Effector memory CD4-positive, alpha-beta T cell (primary cell): ENCODE measurements around the gene PAAF1.
"Not testable (repeated sequence)": the region's sequence is repeated elsewhere in the genome, so short reads cannot be mapped to it uniquely, and the experiment has no call there.

Source experiments
- DNase-seq, 3 donors: peaks; one replicate each; pipeline ENCODE4 v3.0.0-alpha.2; 2020
- H3K27ac ChIP-seq: 2 replicates; pipeline ENCODE4 v1.7.0; 2013; ENCODE audit warnings: mild to moderate bottlenecking, low read length, moderate library complexity; ENCODE audit not compliant: insufficient read depth, poor library complexity, severe bottlenecking
- H3K27me3 ChIP-seq: replicated peaks from 2 replicates; pipeline ENCODE4 v1.7.0; 2013; ENCODE audit warnings: mild to moderate bottlenecking, low read length; ENCODE audit not compliant: insufficient read depth, control insufficient read depth, poor library complexity, severe bottlenecking
- H3K36me3 ChIP-seq: 2 replicates; pipeline ENCODE4 v1.7.0; 2013; ENCODE audit warnings: mild to moderate bottlenecking, low read length, moderate library complexity; ENCODE audit not compliant: control insufficient read depth, insufficient read depth
- H3K4me1 ChIP-seq: 2 replicates; pipeline ENCODE4 v1.7.0; 2013; ENCODE audit warnings: low read length, mild to moderate bottlenecking; ENCODE audit not compliant: control insufficient read depth, insufficient read depth, poor library complexity, severe bottlenecking
- H3K4me3 ChIP-seq: 2 replicates; pipeline ENCODE4 v1.7.0; 2013; ENCODE audit warnings: low read length, low read depth, mild to moderate bottlenecking; ENCODE audit not compliant: insufficient read depth, poor library complexity, severe bottlenecking
- H3K9me3 ChIP-seq: 2 replicates; pipeline ENCODE4 v1.7.0; 2013; ENCODE audit warnings: mild to moderate bottlenecking, low read length, moderate library complexity; ENCODE audit not compliant: control insufficient read depth

PAAF1 gene

DNA sequence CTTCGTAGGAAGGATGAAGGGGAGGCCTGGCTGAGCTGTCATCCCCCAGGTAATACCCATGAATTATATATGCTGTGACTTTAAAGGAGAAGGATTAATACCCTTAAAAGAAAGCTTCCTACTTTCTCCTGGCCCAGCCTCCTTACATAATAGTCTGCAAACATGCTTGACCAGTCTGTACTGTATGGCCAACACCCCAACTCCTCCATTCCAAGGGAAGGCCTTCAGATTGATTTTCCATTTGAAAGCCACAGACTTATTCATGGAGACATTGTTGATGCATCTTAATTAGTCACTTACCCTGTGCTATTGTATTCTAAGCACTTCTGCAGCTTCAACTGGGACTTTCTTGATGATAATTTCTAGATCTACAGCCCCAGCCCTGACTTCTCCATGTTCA lies 2.0 kb downstream of the PAAF1 start:
- Histone ChIP-seq H3K4me3 (no peak overlapping the region), H3K9me3 (no peaks in the 10 kb centered on the region), H3K4me1 (peaks cover 24% of the 10 kb centered on the region), H3K27me3 (no peaks in the 10 kb centered on the region), H3K27ac (no peak overlapping the region), H3K36me3 (peaks cover 7% of the 10 kb centered on the region)
- no peak for DNase-seq

DNA sequence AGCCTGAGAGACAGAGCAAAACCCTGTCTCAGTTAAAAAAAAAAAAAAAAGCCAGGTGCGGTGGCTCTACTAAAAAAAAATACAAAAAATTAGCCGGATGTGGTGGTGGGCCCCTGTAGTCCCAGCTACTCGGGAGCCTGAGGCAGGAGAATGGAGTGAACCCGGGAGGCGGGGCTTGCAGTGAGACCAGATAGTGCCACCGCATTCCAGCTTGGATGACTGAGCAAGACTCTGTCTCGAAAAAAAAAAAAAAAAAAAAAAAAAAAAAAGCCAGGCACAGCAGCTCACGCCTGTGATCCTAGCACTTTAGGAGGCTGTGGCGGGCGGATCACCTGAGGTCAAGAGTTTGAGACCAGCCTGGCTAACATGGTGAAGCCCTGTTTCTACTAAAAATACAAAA lies 3.6 kb downstream of the PAAF1 start:
- peaks cover 16% of the 10 kb centered on the region for H3K4me1 ChIP-seq
- H3K36me3 ChIP-seq, DNase-seq, H3K27me3 ChIP-seq, H3K4me3 ChIP-seq, H3K27ac ChIP-seq, H3K9me3 ChIP-seq: not testable (repeated sequence)

GRCh38 chr11:73883856-73884255 lies 7.1 kb downstream of the PAAF1 start:
- Histone ChIP-seq H3K36me3 (peaks cover 12% of the 10 kb centered on the region), H3K4me3 (no peak overlapping the region), H3K27me3 (no peaks in the 10 kb centered on the region), H3K9me3 (no peaks in the 10 kb centered on the region), H3K4me1 (no peaks in the 10 kb centered on the region), H3K27ac (no peak overlapping the region)
- no peak for DNase-seq

DNA sequence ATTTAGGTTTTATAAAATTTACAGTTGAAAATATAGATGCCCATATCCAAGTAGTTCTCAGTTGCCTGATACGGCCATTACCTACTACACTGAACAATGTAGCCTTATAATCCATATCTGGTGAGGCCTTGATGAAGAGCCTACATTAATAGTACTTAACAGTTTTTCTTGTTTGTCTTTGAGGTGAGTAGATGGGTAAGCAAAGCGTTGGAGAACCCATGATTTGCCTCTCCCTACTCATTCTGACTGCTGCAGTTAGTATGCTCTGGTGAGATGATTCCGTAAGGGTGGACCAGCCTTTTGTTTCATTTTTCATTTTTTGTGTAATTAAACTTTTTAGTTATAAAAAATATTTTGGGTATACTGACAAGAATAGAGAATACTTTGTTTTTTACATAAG lies 11.4 kb downstream of the PAAF1 start:
- Histone ChIP-seq H3K36me3 (peaks cover 32% of the 10 kb centered on the region), H3K27ac (no peak overlapping the region), H3K27me3 (no peaks in the 10 kb centered on the region), H3K4me1 (no peaks in the 10 kb centered on the region), H3K4me3 (no peak overlapping the region), H3K9me3 (no peaks in the 10 kb centered on the region)
- DNase-seq, result no peak

- no peak overlapping the region for H3K27ac ChIP-seq
- no peaks in the 10 kb centered on the region for H3K4me1 ChIP-seq
- H3K36me3 ChIP-seq, result peaks cover 29% of the 10 kb centered on the region
- H3K4me3 ChIP-seq, result no peak overlapping the region
- no peaks in the 10 kb centered on the region for H3K27me3 ChIP-seq
- H3K9me3 ChIP-seq, result no peaks in the 10 kb centered on the region
- no peak for DNase-seq
Measured at GRCh38 chr11:73889019-73889418, 12.2 kb downstream of the PAAF1 start.

GRCh38 chr11:73889536-73889935 lies 12.7 kb downstream of the PAAF1 start:
- no peak for DNase-seq

GRCh38 chr11:73893041-73893440 lies 16.2 kb downstream of the PAAF1 start:
- DNase-seq, result no peak
- no peaks in the 10 kb centered on the region for H3K27me3 ChIP-seq
- H3K9me3 ChIP-seq, result no peaks in the 10 kb centered on the region
- no peaks in the 10 kb centered on the region for H3K4me1 ChIP-seq
- H3K36me3 ChIP-seq, result peaks cover 27% of the 10 kb centered on the region
- no peak overlapping the region for H3K27ac ChIP-seq
- H3K4me3 ChIP-seq, result no peak overlapping the region

More at GRCh38 chr11:73889536-73889935, 12.7 kb downstream of the PAAF1 start:
- H3K27me3 ChIP-seq, result no peaks in the 10 kb centered on the region
- no peak overlapping the region for H3K27ac ChIP-seq
- no peaks in the 10 kb centered on the region for H3K4me1 ChIP-seq
- peaks cover 31% of the 10 kb centered on the region for H3K36me3 ChIP-seq
- no peaks in the 10 kb centered on the region for H3K9me3 ChIP-seq
- H3K4me3 ChIP-seq, result no peak overlapping the region

GRCh38 chr11:73894725-73895335 lies 18.0 kb downstream of the PAAF1 start:
- Histone ChIP-seq H3K4me3 (no peak overlapping the region), H3K4me1 (no peaks in the 10 kb centered on the region), H3K27ac (no peak overlapping the region), H3K9me3 (no peaks in the 10 kb centered on the region), H3K36me3 (peaks cover 24% of the 10 kb centered on the region), H3K27me3 (no peaks in the 10 kb centered on the region)
- DNase-seq, result no peak

- Histone ChIP-seq H3K4me1 (no peaks in the 10 kb centered on the region), H3K4me3 (no peak overlapping the region), H3K9me3 (no peaks in the 10 kb centered on the region), H3K27me3 (no peaks in the 10 kb centered on the region), H3K36me3 (peaks cover 14% of the 10 kb centered on the region), H3K27ac (no peak overlapping the region)
- DNase-seq, result no peak
Measured at GRCh38 chr11:73902303-73902702, 25.5 kb downstream of the PAAF1 start.

- no peaks in the 10 kb centered on the region for H3K9me3 ChIP-seq
- DNase-seq, result peak in 1 of 3 donors; percentile 8
Measured at GRCh38 chr11:73907191-73907590, 30.4 kb downstream of the PAAF1 start.

More at GRCh38 chr11:73907191-73907590, 30.4 kb downstream of the PAAF1 start:
- H3K27ac ChIP-seq, result no peak overlapping the region
- peaks cover 21% of the 10 kb centered on the region for H3K36me3 ChIP-seq
- H3K4me1 ChIP-seq, result no peaks in the 10 kb centered on the region
- no peak overlapping the region for H3K4me3 ChIP-seq
- H3K27me3 ChIP-seq, result no peaks in the 10 kb centered on the region
